ENCODE data around the gene PDCD1LG2.
A peak's percentile ranks its signal among the peaks of the same experiment; 100 is the strongest.
"Not testable (repeated sequence)": the region's sequence is repeated elsewhere in the genome, so short reads cannot be mapped to it uniquely, and the experiment has no call there.

Gene PDCD1LG2

GRCh38 chr9:5579881-5580280 is 69.5 kb downstream of the PDCD1LG2 start:
- Histone ChIP-seq H4K20me1 (ENCODE audit: insufficient read depth, low read length, poor library complexity, severe bottlenecking) (no peaks in the 10 kb centered on the region), H3K79me2 (ENCODE audit: insufficient read depth, low read length) (no peaks in the 10 kb centered on the region), H3F3A (ENCODE audit: low read depth) (no peaks in the 10 kb centered on the region), H3K4me3 (ENCODE audit: low read length, poor library complexity, severe bottlenecking) (no peak overlapping the region), H3K36me3 (ENCODE audit: insufficient read depth, low read length) (no peaks in the 10 kb centered on the region), H3K9me3 (ENCODE audit: insufficient read depth, low read depth, low read length) (no peaks in the 10 kb centered on the region), H3K27me3 (ENCODE audit: insufficient read depth, low read length, poor library complexity, severe bottlenecking) (no peaks in the 10 kb centered on the region), H3K9me2 (replicated peaks; ENCODE audit: low read depth, low read length) (no peaks in the 10 kb centered on the region), H3K9ac (ENCODE audit: low read depth, low read length, poor library complexity, severe bottlenecking) (no peak overlapping the region), H2AFZ (ENCODE audit: low read length) (no peak overlapping the region), H3K4me2 (ENCODE audit: low read depth, low read length, poor library complexity, severe bottlenecking) (no peak overlapping the region), H3K4me1 (ENCODE audit: insufficient read depth, low read length, poor library complexity, severe bottlenecking) (peaks cover 22% of the 10 kb centered on the region)
- TF ChIP-seq CTCF (conservative IDR thresholded peaks at IDR 0.05; ENCODE audit: low read length) (no peak), EZH2phosphoT487 (IDR thresholded peaks at IDR 0.05; ENCODE audit: borderline replicate concordance) (no peak)

GRCh38 chr9:5580650-5581049 is 70.3 kb downstream of the PDCD1LG2 start:
- Histone ChIP-seq H3K9me2 (replicated peaks; ENCODE audit: low read depth, low read length) (no peaks in the 10 kb centered on the region), H3K9me3 (ENCODE audit: insufficient read depth, low read depth, low read length) (no peaks in the 10 kb centered on the region), H3K36me3 (ENCODE audit: insufficient read depth, low read length) (no peaks in the 10 kb centered on the region), H3K4me2 (ENCODE audit: low read depth, low read length, poor library complexity, severe bottlenecking) (no peak overlapping the region), H3K79me2 (ENCODE audit: insufficient read depth, low read length) (no peaks in the 10 kb centered on the region), H3K9ac (ENCODE audit: low read depth, low read length, poor library complexity, severe bottlenecking) (no peak overlapping the region), H4K20me1 (ENCODE audit: insufficient read depth, low read length, poor library complexity, severe bottlenecking) (no peaks in the 10 kb centered on the region), H3K4me1 (ENCODE audit: insufficient read depth, low read length, poor library complexity, severe bottlenecking) (peaks cover 22% of the 10 kb centered on the region), H3K27me3 (ENCODE audit: insufficient read depth, low read length, poor library complexity, severe bottlenecking) (no peaks in the 10 kb centered on the region), H2AFZ (ENCODE audit: low read length) (no peak overlapping the region), H3F3A (ENCODE audit: low read depth) (no peaks in the 10 kb centered on the region), H3K4me3 (ENCODE audit: low read length, poor library complexity, severe bottlenecking) (no peak overlapping the region)
- TF ChIP-seq EZH2phosphoT487 (IDR thresholded peaks at IDR 0.05; ENCODE audit: borderline replicate concordance) (no peak), CTCF (conservative IDR thresholded peaks at IDR 0.05; ENCODE audit: low read length) (no peak)

GRCh38 chr9:5581706-5582105 is 71.4 kb downstream of the PDCD1LG2 start:
- not testable (repeated sequence) for H3K9me3 ChIP-seq (ENCODE audit: insufficient read depth, low read depth, low read length); H3F3A ChIP-seq (ENCODE audit: low read depth); H4K20me1 ChIP-seq (ENCODE audit: insufficient read depth, low read length, poor library complexity, severe bottlenecking); H3K9ac ChIP-seq (ENCODE audit: low read depth, low read length, poor library complexity, severe bottlenecking); H3K4me2 ChIP-seq (ENCODE audit: low read depth, low read length, poor library complexity, severe bottlenecking); H3K79me2 ChIP-seq (ENCODE audit: insufficient read depth, low read length); H3K9me2 ChIP-seq (replicated peaks; ENCODE audit: low read depth, low read length); H3K36me3 ChIP-seq (ENCODE audit: insufficient read depth, low read length); H3K4me3 ChIP-seq (ENCODE audit: low read length, poor library complexity, severe bottlenecking); H2AFZ ChIP-seq (ENCODE audit: low read length); H3K27me3 ChIP-seq (ENCODE audit: insufficient read depth, low read length, poor library complexity, severe bottlenecking)
- peaks cover 29% of the 10 kb centered on the region for H3K4me1 ChIP-seq (ENCODE audit: insufficient read depth, low read length, poor library complexity, severe bottlenecking)

- no peaks in the 10 kb centered on the region for H3K9me2 ChIP-seq (replicated peaks; ENCODE audit: low read depth, low read length)
- H3K9ac ChIP-seq (ENCODE audit: low read depth, low read length, poor library complexity, severe bottlenecking): no peak overlapping the region
- peak overlapping the region; percentile 42; the same call in 1 of the 2 replicates for H2AFZ ChIP-seq (ENCODE audit: low read length)
- no peaks in the 10 kb centered on the region for H3F3A ChIP-seq (ENCODE audit: low read depth)
- no peaks in the 10 kb centered on the region for H3K36me3 ChIP-seq (ENCODE audit: insufficient read depth, low read length)
- H3K9me3 ChIP-seq (ENCODE audit: insufficient read depth, low read depth, low read length): no peaks in the 10 kb centered on the region
- H3K79me2 ChIP-seq (ENCODE audit: insufficient read depth, low read length): no peaks in the 10 kb centered on the region
- TF ChIP-seq CTCF (conservative IDR thresholded peaks at IDR 0.05; ENCODE audit: low read length): no peak
- H3K4me2 ChIP-seq (ENCODE audit: low read depth, low read length, poor library complexity, severe bottlenecking): no peak overlapping the region
- H4K20me1 ChIP-seq (ENCODE audit: insufficient read depth, low read length, poor library complexity, severe bottlenecking): no peaks in the 10 kb centered on the region
- no peak overlapping the region for H3K4me3 ChIP-seq (ENCODE audit: low read length, poor library complexity, severe bottlenecking)
- peaks cover 19% of the 10 kb centered on the region for H3K4me1 ChIP-seq (ENCODE audit: insufficient read depth, low read length, poor library complexity, severe bottlenecking)
- no peaks in the 10 kb centered on the region for H3K27me3 ChIP-seq (ENCODE audit: insufficient read depth, low read length, poor library complexity, severe bottlenecking)
These were observed 72.5 kb downstream of the PDCD1LG2 start for GRCh38 chr9:5582835-5583195.
